Right atrium auricular region (tissue), 2 donors: ENCODE results near the gene EID2B. TPM values are rescaled to one million over a fixed set of nuclear protein-coding genes. Genes with fewer than 3 reads are reported as not detected.

Experiments
- DNase-seq: peaks from one replicate; pipeline ENCODE4 v3.0.0-alpha.2; 2019; ENCODE audit warnings: low spot score
- H3K27ac ChIP-seq, 2 donors: fragments of 200-600 bp; sonication (generic); 1 replicate in 1 of 2; 2 replicates in 1 of 2; pipeline ENCODE4 v1.5.1; 2016 to 2019
- H3K27me3 ChIP-seq, 2 donors: fragments of 200-600 bp; sonication (generic); one replicate each; pipeline versions ENCODE4 v1.5.1 to v1.6.0; 2017 to 2019
- H3K36me3 ChIP-seq: fragments of 200-600 bp; sonication (generic); one replicate; pipeline ENCODE4 v1.5.1; 2016
- H3K4me1 ChIP-seq, 2 donors: fragments of 200-600 bp; sonication (generic); one replicate each; pipeline versions ENCODE4 v1.5.1 to v1.6.0; 2017 to 2019
- H3K4me3 ChIP-seq, 2 donors: fragments of 200-600 bp; sonication (generic); 1 replicate in 1 of 2; 2 replicates in 1 of 2; pipeline ENCODE4 v1.5.1; 2017 to 2019; ENCODE audit warnings: mild to moderate bottlenecking in 1 of 2, moderate library complexity in 1 of 2
- H3K9me3 ChIP-seq, 2 donors: fragments of 200-600 bp; sonication (generic); one replicate each; pipeline ENCODE4 v1.5.1; 2019
- CTCF ChIP-seq, 2 donors: fragments of 200-600 bp; sonication (generic); IDR thresholded peaks; one replicate each; pipeline ENCODE4 v1.5.1; 2019; ENCODE audit warnings: antibody characterized with exemption in 2 of 2
- total RNA-seq, 2 donors: library from RNA; depleted of rRNA; stranded (reverse); fragments of >200 nt; gene quantifications; one replicate each; pipeline ENCODE4 v1.1.0, GENCODE V29; 2016

The EID2B gene
- total RNA-seq, 2 donors from 2014 or later = 2.1 to 2.3 TPM

GRCh38 chr19:39518458-39518857, 14.2 kb downstream of the EID2B start:
- TF ChIP-seq CTCF (IDR thresholded peaks at IDR 0.05) = no peak
- H3K4me1 ChIP-seq = peaks cover 0 to 14% of the 10 kb centered on the region in 2 donors
- no peak overlapping the region for H3K4me3 ChIP-seq
- no peak for DNase-seq
- H3K36me3 ChIP-seq = no peaks in the 10 kb centered on the region
- peaks cover 8 to 26% of the 10 kb centered on the region in 2 donors for H3K27me3 ChIP-seq
- no peaks in the 10 kb centered on the region for H3K9me3 ChIP-seq
- no peak overlapping the region for H3K27ac ChIP-seq

GRCh38 chr19:39517432-39517831, 15.2 kb downstream of the EID2B start:
- Histone ChIP-seq H3K27me3 (peaks cover 8 to 26% of the 10 kb centered on the region in 2 donors), H3K4me3 (no peak overlapping the region), H3K4me1 (peaks cover 0 to 14% of the 10 kb centered on the region in 2 donors), H3K36me3 (no peaks in the 10 kb centered on the region), H3K27ac (no peak overlapping the region), H3K9me3 (no peaks in the 10 kb centered on the region)
- no peak for TF ChIP-seq CTCF (IDR thresholded peaks at IDR 0.05)
- DNase-seq = no peak

GRCh38 chr19:39516270-39516669, 16.4 kb downstream of the EID2B start:
- H3K36me3 ChIP-seq = no peaks in the 10 kb centered on the region
- peaks cover 8 to 26% of the 10 kb centered on the region in 2 donors for H3K27me3 ChIP-seq
- H3K4me3 ChIP-seq = no peak overlapping the region
- H3K4me1 ChIP-seq = peaks cover 0 to 14% of the 10 kb centered on the region in 2 donors
- no peak overlapping the region for H3K27ac ChIP-seq
- no peak for DNase-seq
- no peak for TF ChIP-seq CTCF (IDR thresholded peaks at IDR 0.05)
- H3K9me3 ChIP-seq = no peaks in the 10 kb centered on the region

- Histone ChIP-seq H3K9me3 (no peaks in the 10 kb centered on the region), H3K27ac (no peak overlapping the region), H3K27me3 (peaks cover 8 to 26% of the 10 kb centered on the region in 2 donors), H3K4me3 (peak overlapping the region; percentile 15 to 42), H3K36me3 (no peaks in the 10 kb centered on the region), H3K4me1 (peaks cover 0 to 14% of the 10 kb centered on the region in 2 donors)
- TF ChIP-seq CTCF (IDR thresholded peaks at IDR 0.05) = no peak
- no peak for DNase-seq
These were observed 17.0 kb downstream of the EID2B start for GRCh38 chr19:39515551-39516191.

- H3K9me3 ChIP-seq = no peaks in the 10 kb centered on the region
- peaks cover 8 to 26% of the 10 kb centered on the region in 2 donors for H3K27me3 ChIP-seq
- no peak within 1 kb of the TSS for H3K27ac ChIP-seq
- peak within 1 kb of the TSS; percentile 15 to 42 for H3K4me3 ChIP-seq
- peaks cover 0 to 14% of the 10 kb centered on the region in 2 donors for H3K4me1 ChIP-seq
- no peak for DNase-seq
- no peak for TF ChIP-seq CTCF (IDR thresholded peaks at IDR 0.05)
- H3K36me3 ChIP-seq = no peaks in the 10 kb centered on the region
These were observed 17.7 kb downstream of the EID2B start, which contains the start of gene SELENOV for GRCh38 chr19:39514840-39515550. TSS of gene SELENOV (plus strand) at chr19:39515139. CDS start at chr19:39515213, 74 bp downstream.
